Right cardiac atrium (tissue), 5 donors: ENCODE results near the gene COL11A1. TPM values are rescaled to one million over a fixed set of nuclear protein-coding genes. Genes with fewer than 3 reads are reported as not detected.
"Not testable (repeated sequence)": the region's sequence is repeated elsewhere in the genome, so short reads cannot be mapped to it uniquely, and the experiment has no call there.

Source experiments
- ATAC-seq, 2 donors: fragments of 200-7000 bp; cut with Tn5 transposase; one replicate each; pipeline versions ENCODE4 v1.8.0 to v1.9.1; 2020; ENCODE audit warnings: moderate library complexity in 2 of 2, mild to moderate bottlenecking in 1 of 2
- DNase-seq, 3 donors: peaks; one replicate each; pipeline ENCODE4 v3.0.0-alpha.2; 2020
- H3K27ac ChIP-seq: one replicate; pipeline ENCODE4 v1.5.1; 2013; ENCODE audit warnings: mild to moderate bottlenecking, low read length, control low read depth, moderate library complexity
- H3K27me3 ChIP-seq: one replicate; pipeline ENCODE4 v1.6.1; 2013; ENCODE audit not compliant: control insufficient read depth, insufficient read depth
- H3K4me1 ChIP-seq: one replicate; pipeline ENCODE4 v1.6.1; 2013; ENCODE audit warnings: low read length; ENCODE audit not compliant: control insufficient read depth, insufficient read depth
- H3K4me3 ChIP-seq: one replicate; pipeline ENCODE4 v1.5.1; 2013; ENCODE audit warnings: low read length, control low read depth
- H3K9me3 ChIP-seq: one replicate; pipeline ENCODE4 v1.6.1; 2013; ENCODE audit warnings: low read length; ENCODE audit not compliant: control insufficient read depth
- WGBS: extraction: QIAGEN DNeasy Blood & Tissue Kit; methylation state at CpG from one replicate; pipeline ENCODE4 v1.1.7; 2013; 5-methylcytosine and 5-hydroxymethylcytosine counted together
- intact Hi-C, 4 donors: fragments of 100-400 bp; cut with DNase I; formaldehyde crosslinking; loops; one replicate each; pipeline versions ENCODE4 v1.11.0 to v1.14.0; 2022 to 2023
- long read RNA-seq, 4 donors: library from polyadenylated mRNA; unstranded; transcript quantifications; one replicate each; pipeline ENCODE4 v2.0.0, GENCODE V29; 2020 to 2021
- polyA plus RNA-seq: library from polyadenylated mRNA; stranded (reverse); fragments of 200-250 nt; gene quantifications from one replicate; pipeline ENCODE4 v1.2.3, GENCODE V29; 2013
- total RNA-seq, 4 donors: library from RNA; stranded (reverse); fragmentation: NEBNext Ultra II Directional; extraction: Animal tissue kit (Norgen Biotek cat#: 25700); gene quantifications; one replicate each; pipeline ENCODE4 v1.2.1, GENCODE V29; 2021
- donor health status: healthy with polysubstance abuse.
- donor health status: DM: no; HTN: yes; CAD: no.
- donor health status: DM: no; HTN: no; CAD: no.
- donor health status: DM: no; HTN: yes; CAD: no; lungs with severe emphysema.
- donor health status: DM: yes; HTN: yes; CAD: no.

COL11A1 gene
- not detected for total RNA-seq
- 0.05 TPM for polyA plus RNA-seq
- long read RNA-seq, donor 1 = 0 reads
- long read RNA-seq, donor 2 = 0 reads
- long read RNA-seq, donor 3 = 0 reads
- long read RNA-seq, donor 4 = 0 reads

DNA sequence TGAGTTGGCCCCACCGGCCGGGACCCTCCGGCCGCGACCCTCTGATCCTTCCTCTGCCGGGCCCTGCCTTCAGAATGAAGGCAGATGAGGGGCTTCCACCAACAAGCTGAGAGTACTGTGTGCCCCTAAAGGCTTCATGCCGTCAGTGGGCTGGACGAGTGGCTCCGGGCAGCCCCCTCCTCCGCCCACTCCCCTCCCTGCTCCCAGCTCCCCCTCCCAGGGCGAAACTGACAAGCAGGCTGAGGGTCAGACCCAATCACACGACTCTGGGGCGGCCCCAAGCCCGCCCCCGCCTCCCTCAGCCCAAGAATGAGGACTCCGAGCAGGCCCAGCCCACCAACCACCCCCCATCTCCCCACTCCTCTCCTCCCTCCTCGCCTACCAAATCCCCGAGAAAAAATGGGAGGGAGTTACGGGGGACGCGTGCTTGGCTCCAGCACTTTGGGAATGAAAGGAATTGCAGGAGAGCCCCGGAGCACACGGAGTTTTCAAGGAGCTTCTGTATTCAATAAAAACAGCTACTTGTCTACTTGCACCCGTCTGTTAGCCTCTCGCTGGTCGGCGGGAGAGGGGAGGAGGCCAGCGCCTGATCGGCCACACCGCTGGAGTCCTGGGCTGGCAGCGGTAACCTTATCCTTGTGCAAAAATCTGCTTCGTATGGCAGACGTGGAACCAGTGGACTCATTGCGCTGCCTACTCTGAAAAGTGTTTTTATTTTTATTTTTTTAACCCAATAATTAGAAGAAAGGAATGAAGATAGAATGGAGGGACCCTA, at the start of gene COL11A1:
Gene COL11A1, minus strand, starts transcription at position 147 of the 775 bp plus-strand sequence. CDS start 344 bp downstream, outside the sequence.
- ATAC-seq = peak; percentile 52 to 72
- intact Hi-C loops = loop anchor here in 1 of 4 donors (10.0 kb wide), 1 partner anchor 406 kb away; no protein-coding TSS in a partner anchor

GRCh38 chr1:103156966-103157365, 48.6 kb upstream of the COL11A1 start:
- Histone ChIP-seq H3K9me3 (no peaks in the 10 kb centered on the region), H3K4me3 (no peak overlapping the region), H3K4me1 (no peaks in the 10 kb centered on the region), H3K27me3 (no peaks in the 10 kb centered on the region), H3K27ac (no peak overlapping the region)
- DNase-seq (no peak), ATAC-seq (no peak)
- intact Hi-C loops = no loop called here
- 74% methylated on average over 4 of the region's 4 CpGs for WGBS

More for the DNA sequence above, at the start of gene COL11A1:
- H3K9me3 ChIP-seq = no peaks in the 10 kb centered on the region
- no peak within 1 kb of the TSS for H3K27ac ChIP-seq
- H3K4me1 ChIP-seq = no peaks in the 10 kb centered on the region
- H3K4me3 ChIP-seq = peak within 1 kb of the TSS; percentile 59
- no peaks in the 10 kb centered on the region for H3K27me3 ChIP-seq
- 5% methylated on average over 34 of the region's 34 CpGs for WGBS
- peak; percentile 11 to 46 (median 34) for DNase-seq

GRCh38 chr1:103146166-103146565, 37.8 kb upstream of the COL11A1 start:
- no peaks in the 10 kb centered on the region for H3K27me3 ChIP-seq
- H3K27ac ChIP-seq = no peak overlapping the region
- no peaks in the 10 kb centered on the region for H3K4me1 ChIP-seq
- DNase-seq = no peak
- no peak overlapping the region for H3K4me3 ChIP-seq
- no peaks in the 10 kb centered on the region for H3K9me3 ChIP-seq
- intact Hi-C loops = no loop called here
- no peak for ATAC-seq

DNA sequence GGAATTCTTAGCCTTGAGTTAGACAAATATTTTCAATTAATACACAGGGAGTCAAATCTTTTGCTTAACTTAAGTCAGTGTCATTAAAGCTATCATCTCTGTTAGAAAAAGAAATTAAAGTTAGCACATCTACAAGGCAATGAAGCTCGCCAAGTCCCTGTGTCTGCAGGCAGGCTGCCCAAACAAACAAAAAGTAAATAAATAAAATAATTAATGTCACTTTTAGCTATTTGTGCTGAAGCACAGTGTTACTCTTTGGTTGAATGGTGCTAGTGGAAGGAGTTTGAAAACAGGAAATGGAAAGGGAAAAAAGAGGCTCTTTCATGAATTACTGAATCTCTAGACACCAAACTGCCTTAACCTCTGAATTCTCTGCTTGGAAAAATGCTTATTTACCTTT, 37.1 kb upstream of the COL11A1 start:
- Histone ChIP-seq H3K27me3 (no peaks in the 10 kb centered on the region), H3K9me3 (no peaks in the 10 kb centered on the region), H3K4me3 (no peak overlapping the region), H3K27ac (no peak overlapping the region), H3K4me1 (no peaks in the 10 kb centered on the region)
- no peak for ATAC-seq
- 55% methylated on average over 1 of the region's 1 CpG for whole genome bisulfite sequencing
- DNase-seq = peak in 1 of 3 donors; percentile 4
- intact Hi-C loops = no loop called here

GRCh38 chr1:103144681-103145080, 36.4 kb upstream of the COL11A1 start:
- H3K27ac ChIP-seq = no peak overlapping the region
- no peaks in the 10 kb centered on the region for H3K9me3 ChIP-seq
- DNase-seq (no peak), ATAC-seq (no peak)
- H3K4me3 ChIP-seq = no peak overlapping the region
- H3K27me3 ChIP-seq = no peaks in the 10 kb centered on the region
- intact Hi-C loops = no loop called here
- 70% methylated on average over 2 of the region's 2 CpGs for WGBS
- H3K4me1 ChIP-seq = no peaks in the 10 kb centered on the region

DNA sequence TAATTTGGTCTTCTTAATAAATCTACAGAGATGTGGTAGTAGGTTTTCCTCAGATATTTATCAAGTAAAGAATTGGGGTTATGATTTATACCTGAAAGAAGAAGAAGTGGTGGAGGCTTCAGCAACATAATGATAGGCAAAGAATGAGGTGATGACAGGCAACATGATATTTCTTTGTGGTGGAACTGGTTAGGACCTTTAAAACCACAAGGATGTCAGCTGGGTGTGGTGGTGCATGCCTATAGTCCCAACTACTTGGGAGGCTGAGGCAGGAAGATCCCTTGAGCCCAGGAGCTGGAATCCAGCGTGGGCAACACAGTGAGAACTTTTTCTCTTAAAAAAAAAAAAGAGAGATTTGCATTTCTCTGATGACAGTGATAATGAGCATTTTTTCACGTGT, 34.1 kb upstream of the COL11A1 start:
- Histone ChIP-seq H3K27me3 (no peaks in the 10 kb centered on the region), H3K4me3 (no peak overlapping the region), H3K4me1 (no peaks in the 10 kb centered on the region), H3K9me3 (no peaks in the 10 kb centered on the region), H3K27ac (no peak overlapping the region)
- no peak for ATAC-seq
- 48% methylated on average over 2 of the region's 2 CpGs for WGBS
- DNase-seq = no peak
- intact Hi-C loops = no loop called here

DNA sequence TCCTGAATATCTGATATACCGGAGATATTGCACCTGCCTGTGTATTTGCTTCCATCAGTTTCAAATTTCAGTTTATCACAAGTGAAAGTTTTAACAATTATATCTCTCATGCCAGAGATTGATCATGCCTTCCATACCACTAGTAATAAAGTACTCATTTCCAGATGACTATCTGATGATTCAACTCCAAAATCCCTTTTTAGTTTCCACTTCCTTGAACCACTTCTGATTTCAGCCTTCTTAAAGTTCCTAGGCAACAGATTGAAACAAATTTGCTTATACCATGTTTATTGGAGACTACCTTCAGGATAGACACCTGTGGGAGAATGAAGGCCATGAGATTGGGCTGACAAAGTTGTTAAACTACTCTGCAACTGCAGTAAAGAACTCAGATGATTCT, 21.5 kb upstream of the COL11A1 start:
- DNase-seq (no peak), ATAC-seq (no peak)
- Histone ChIP-seq H3K4me1 (no peaks in the 10 kb centered on the region), H3K4me3 (no peak overlapping the region), H3K9me3 (no peaks in the 10 kb centered on the region), H3K27me3 (no peaks in the 10 kb centered on the region), H3K27ac (no peak overlapping the region)
- intact Hi-C loops = no loop called here
- 83% methylated on average over 1 of the region's 1 CpG for WGBS

DNA sequence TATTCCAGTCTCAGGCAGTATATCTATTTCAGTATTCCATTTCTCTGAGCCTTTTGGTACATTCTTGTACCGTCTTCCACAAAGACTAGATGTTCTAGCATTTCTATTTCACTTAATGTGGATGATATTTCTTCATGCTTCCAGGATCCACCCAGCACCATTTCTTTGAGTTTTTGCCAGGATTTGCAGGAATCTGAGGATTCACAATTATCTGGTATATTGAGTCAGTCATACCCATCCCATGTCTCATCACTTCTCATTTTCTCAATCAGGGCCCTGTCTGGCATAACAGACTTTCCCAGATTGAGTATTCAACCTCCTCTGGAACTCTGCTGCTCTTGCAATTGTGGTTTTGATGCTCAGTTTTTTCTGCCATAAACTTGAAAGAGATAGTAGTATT, 20.9 kb upstream of the COL11A1 start:
- WGBS = 32% methylated on average over 1 of the region's 1 CpG
- no peak for ATAC-seq
- H3K27me3 ChIP-seq = no peaks in the 10 kb centered on the region
- no peak overlapping the region for H3K4me3 ChIP-seq
- H3K27ac ChIP-seq = no peak overlapping the region
- H3K4me1 ChIP-seq = no peaks in the 10 kb centered on the region
- DNase-seq = no peak
- intact Hi-C loops = no loop called here
- H3K9me3 ChIP-seq = no peaks in the 10 kb centered on the region

DNA sequence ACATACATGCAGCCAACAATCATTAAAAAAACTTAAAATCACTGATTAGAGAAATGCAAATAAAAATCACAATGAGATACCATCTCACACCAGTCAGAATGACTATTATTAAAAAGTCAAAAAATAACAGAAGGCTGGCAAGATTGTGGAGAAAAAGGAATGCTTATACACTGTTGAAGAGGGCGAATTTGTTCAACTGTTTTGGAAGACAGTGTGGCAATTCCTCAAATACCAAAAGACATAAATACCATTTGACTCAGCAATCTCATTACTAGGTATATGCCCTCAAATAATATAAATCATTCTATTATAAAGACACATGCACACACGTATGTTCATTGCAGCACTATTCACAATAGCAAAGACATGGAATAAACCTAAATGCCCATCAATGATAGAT, 19.9 kb upstream of the COL11A1 start:
- H3K4me1 ChIP-seq, ATAC-seq, H3K27ac ChIP-seq, H3K4me3 ChIP-seq, intact Hi-C loops, H3K9me3 ChIP-seq, DNase-seq, H3K27me3 ChIP-seq: not testable (repeated sequence)
- 81% methylated on average over 2 of the region's 2 CpGs for WGBS

DNA sequence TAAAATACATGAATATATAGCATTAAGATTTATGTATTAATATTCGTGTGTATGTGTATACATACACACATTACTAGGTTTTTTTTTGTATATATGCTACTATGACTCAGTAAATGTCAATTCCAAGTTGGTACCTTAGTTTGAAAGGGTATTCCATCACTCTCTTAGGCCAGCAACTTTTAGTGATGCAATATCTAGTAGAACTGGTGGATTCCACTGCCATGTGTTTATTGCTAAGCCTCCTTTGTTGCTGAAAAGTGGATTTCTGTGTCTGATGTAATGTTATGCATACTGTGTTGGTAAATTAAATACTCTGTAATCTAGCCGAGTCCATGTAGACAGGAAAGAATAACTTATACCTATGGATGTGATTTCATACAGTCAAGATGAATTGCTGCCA, 16.9 kb upstream of the COL11A1 start:
- Histone ChIP-seq H3K27ac (no peak overlapping the region), H3K4me1 (no peaks in the 10 kb centered on the region), H3K9me3 (no peaks in the 10 kb centered on the region), H3K27me3 (no peaks in the 10 kb centered on the region), H3K4me3 (no peak overlapping the region)
- DNase-seq (no peak), ATAC-seq (no peak)
- WGBS = 69% methylated on average over 2 of the region's 2 CpGs
- intact Hi-C loops = no loop called here

DNA sequence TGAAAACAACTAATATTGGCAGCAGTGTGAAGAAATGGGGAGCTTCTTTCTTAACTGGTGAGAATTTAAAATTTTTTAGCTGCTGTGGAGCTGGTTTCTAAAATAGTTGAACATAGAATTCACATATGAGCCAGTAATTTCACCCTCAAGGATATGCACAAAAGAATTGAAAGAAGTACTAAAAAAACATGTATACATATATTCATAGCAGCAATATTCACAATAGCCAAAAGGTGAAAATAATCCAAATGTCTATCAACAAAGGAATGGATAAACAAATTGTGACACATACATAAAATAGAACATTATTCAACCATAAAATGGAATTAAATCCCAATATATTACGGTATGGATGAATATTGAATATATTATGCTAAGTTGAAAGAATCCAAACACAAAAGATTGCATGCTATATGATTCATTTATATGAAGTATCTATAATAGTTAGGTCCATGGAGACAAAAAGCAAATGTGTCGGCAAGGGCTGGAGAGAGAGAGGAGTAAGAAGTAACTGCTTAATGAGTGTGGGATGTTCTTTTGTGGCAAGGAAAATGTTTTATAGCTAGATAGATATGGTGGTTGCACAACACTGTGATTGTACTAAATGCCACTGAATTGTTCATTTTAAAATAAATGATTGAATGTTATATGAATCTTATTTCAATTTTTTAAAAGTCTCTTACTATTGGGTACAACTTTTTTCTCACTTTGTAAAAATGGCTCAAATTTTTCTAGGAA, 14.8 kb upstream of the COL11A1 start:
- Histone ChIP-seq H3K27ac (no peak overlapping the region), H3K4me1 (no peaks in the 10 kb centered on the region), H3K9me3 (no peaks in the 10 kb centered on the region), H3K27me3 (no peaks in the 10 kb centered on the region), H3K4me3 (no peak overlapping the region)
- intact Hi-C loops = no loop called here
- no peak for ATAC-seq
- WGBS = 89% methylated on average over 2 of the region's 2 CpGs
- no peak for DNase-seq
